Occipital lobe (tissue), 3 donors: Measurements from ENCODE around the gene PCYT1A. TPM values are rescaled to one million over a fixed set of nuclear protein-coding genes. Genes with fewer than 3 reads are reported as not detected.
"Not testable (repeated sequence)": the region's sequence is repeated elsewhere in the genome, so short reads cannot be mapped to it uniquely, and the experiment has no call there.

Source experiments
- DNase-seq: peaks from one replicate; lab custom pipeline; 2025; lab: John Stamatoyannopoulos, UW
- small RNA-seq: library from RNA; depleted of rRNA; stranded (forward); fragments of <200 nt; gene quantifications from one replicate; pipeline ENCODE3, GENCODE V24; 2014
- total RNA-seq: library from RNA; depleted of rRNA; stranded (reverse); fragments of >200 nt; gene quantifications from one replicate; pipeline ENCODE4 v1.2.3, GENCODE V29; 2014

Gene PCYT1A
- total RNA-seq, 1 donor from 2014 or later = 18.6 TPM

- no peak for DNase-seq
Measured at GRCh38 chr3:196193736-196194541, 93.6 kb downstream of the PCYT1A start.

- no peak for DNase-seq
Measured at GRCh38 chr3:196193133-196193735, 94.3 kb downstream of the PCYT1A start.

- DNase-seq = no peak
Measured at GRCh38 chr3:196192524-196193051, 94.9 kb downstream of the PCYT1A start.

- DNase-seq = no peak
Measured at GRCh38 chr3:196192036-196192523, 95.4 kb downstream of the PCYT1A start.

- no peak for DNase-seq
Measured at GRCh38 chr3:196189566-196190347, 97.8 kb downstream of the PCYT1A start.

GRCh38 chr3:196186651-196187573 lies 100.6 kb downstream of the PCYT1A start:
- no peak for DNase-seq

GRCh38 chr3:196184881-196185280 lies 102.6 kb downstream of the PCYT1A start:
- no peak for DNase-seq

GRCh38 chr3:196184169-196184432 lies 103.4 kb downstream of the PCYT1A start:
- not testable (repeated sequence) for DNase-seq

- no peak for DNase-seq
Measured at GRCh38 chr3:196181127-196181546, 106.4 kb downstream of the PCYT1A start.

- DNase-seq = no peak
Measured at GRCh38 chr3:196180346-196180745, 107.2 kb downstream of the PCYT1A start.

Small RNAs within 50 kb of the gene (small RNA-seq; reads per million reads assigned to genes)
- not detected for gene AC069257.2
- gene RF00019 = not detected

Other genes starting within 250 kb of the PCYT1A start
- gene TFRC, start 205.6 kb downstream of the PCYT1A start, total RNA-seq = 113 TPM
- gene ZDHHC19, start 76.3 kb downstream of the PCYT1A start, total RNA-seq = not detected
- gene SLC51A, start 71.2 kb downstream of the PCYT1A start, total RNA-seq = not detected
- gene DYNLT2B, start 30.5 kb upstream of the PCYT1A start, total RNA-seq = 33.8 TPM
- gene TM4SF19, start 50.7 kb upstream of the PCYT1A start, total RNA-seq = not detected
- 65.0 TPM for gene UBXN7, start 144.7 kb upstream of the PCYT1A start, total RNA-seq
- gene RNF168, start 216.0 kb upstream of the PCYT1A start, total RNA-seq = 25.9 TPM
- gene SMCO1, start 227.6 kb upstream of the PCYT1A start, total RNA-seq = not detected